ENCODE results near the gene CACNA2D3. TPM values are rescaled to one million over a fixed set of nuclear protein-coding genes. Genes with fewer than 3 reads are reported as not detected.

The CACNA2D3 gene
- total RNA-seq, 1 donor from 2014 or later = not detected

GRCh38 chr3:54720604-54721003 is 598.3 kb downstream of the CACNA2D3 start:
- intact Hi-C loops (cut with micrococcal nuclease) = no loop called here

GRCh38 chr3:54731732-54732445 is 609.5 kb downstream of the CACNA2D3 start:
- intact Hi-C loops (cut with micrococcal nuclease) = no loop called here

GRCh38 chr3:54733106-54734006 is 611.0 kb downstream of the CACNA2D3 start:
- intact Hi-C loops (cut with micrococcal nuclease) = no loop called here

- intact Hi-C loops (cut with micrococcal nuclease) = no loop called here
Measured at GRCh38 chr3:54736459-54736858, 614.1 kb downstream of the CACNA2D3 start.

GRCh38 chr3:54743755-54744154 is 621.4 kb downstream of the CACNA2D3 start:
- intact Hi-C loops (cut with micrococcal nuclease) = no loop called here

GRCh38 chr3:54744291-54744690 is 621.9 kb downstream of the CACNA2D3 start:
- intact Hi-C loops (cut with micrococcal nuclease) = no loop called here

- intact Hi-C loops (cut with micrococcal nuclease) = no loop called here
Measured at GRCh38 chr3:54745843-54746242, 623.5 kb downstream of the CACNA2D3 start.

- intact Hi-C loops (cut with micrococcal nuclease) = no loop called here
Measured at GRCh38 chr3:54746722-54747121, 624.4 kb downstream of the CACNA2D3 start.

GRCh38 chr3:54755756-54756155 is 633.4 kb downstream of the CACNA2D3 start:
- intact Hi-C loops (cut with micrococcal nuclease) = no loop called here

- intact Hi-C loops (cut with micrococcal nuclease) = no loop called here
Measured at GRCh38 chr3:54756330-54756731, 634.0 kb downstream of the CACNA2D3 start.

GRCh38 chr3:54758461-54758860 is 636.1 kb downstream of the CACNA2D3 start:
- intact Hi-C loops (cut with micrococcal nuclease) = no loop called here

GRCh38 chr3:54759166-54759565 is 636.8 kb downstream of the CACNA2D3 start:
- intact Hi-C loops (cut with micrococcal nuclease) = no loop called here

- intact Hi-C loops (cut with micrococcal nuclease) = no loop called here
Measured at GRCh38 chr3:54760201-54760600, 637.8 kb downstream of the CACNA2D3 start.

GRCh38 chr3:54761637-54762036 is 639.3 kb downstream of the CACNA2D3 start:
- intact Hi-C loops (cut with micrococcal nuclease) = no loop called here

GRCh38 chr3:54764911-54765310 is 642.6 kb downstream of the CACNA2D3 start:
- intact Hi-C loops (cut with micrococcal nuclease) = no loop called here

GRCh38 chr3:54771050-54771449 is 648.7 kb downstream of the CACNA2D3 start:
- intact Hi-C loops (cut with micrococcal nuclease) = no loop called here

GRCh38 chr3:54772051-54772450 is 649.7 kb downstream of the CACNA2D3 start:
- intact Hi-C loops (cut with micrococcal nuclease) = no loop called here

GRCh38 chr3:54772746-54773145 is 650.4 kb downstream of the CACNA2D3 start:
- intact Hi-C loops (cut with micrococcal nuclease) = no loop called here

- intact Hi-C loops (cut with micrococcal nuclease) = no loop called here
Measured at GRCh38 chr3:54773271-54773670, 650.9 kb downstream of the CACNA2D3 start.

- intact Hi-C loops (cut with micrococcal nuclease) = no loop called here
Measured at GRCh38 chr3:54776601-54777000, 654.2 kb downstream of the CACNA2D3 start.

- intact Hi-C loops (cut with micrococcal nuclease) = no loop called here
Measured at GRCh38 chr3:54777141-54777540, 654.8 kb downstream of the CACNA2D3 start.

GRCh38 chr3:54780336-54780735 is 658.0 kb downstream of the CACNA2D3 start:
- intact Hi-C loops (cut with micrococcal nuclease) = no loop called here
